HepG2 (cell line): ENCODE results near the gene SLC45A3.
A peak's percentile ranks its signal among the peaks of the same experiment; 100 is the strongest.

Source experiments
- CBX2 ChIP-seq, 2 experiments: fragments of 200-600 bp in 1 of 2; sonication (generic); formaldehyde crosslinking in 1 of 2; IDR thresholded peaks; 2 replicates each; pipeline versions ENCODE4 v1.7.0 to v1.8.1; 2018 to 2022; ENCODE audit warnings: low read depth in 2 of 2, low read length in 1 of 2, mild to moderate bottlenecking in 1 of 2, missing genetic modification reagents in 1 of 2
- HOXA9 ChIP-seq: sonication (generic); formaldehyde crosslinking; IDR thresholded peaks from 2 replicates; pipeline ENCODE4 v1.8.1; 2022; ENCODE audit warnings: missing genetic modification reagents, mild to moderate bottlenecking, moderate library complexity, borderline replicate concordance
- JUN ChIP-seq: sonication (generic); formaldehyde crosslinking; IDR thresholded peaks from 2 replicates; pipeline ENCODE4 v1.4.0; 2020; ENCODE audit warnings: mild to moderate bottlenecking, missing genetic modification reagents
- SMAD3 ChIP-seq: sonication (generic); formaldehyde crosslinking; IDR thresholded peaks from 2 replicates; pipeline ENCODE4 v1.4.0; 2020; ENCODE audit warnings: missing genetic modification reagents
- ZFP90 ChIP-seq: sonication (generic); formaldehyde crosslinking; IDR thresholded peaks from 2 replicates; pipeline ENCODE4 v1.8.0; 2022; ENCODE audit warnings: missing genetic modification reagents, mild to moderate bottlenecking, inconsistent platforms, borderline replicate concordance
- ZNF724P ChIP-seq: sonication (generic); formaldehyde crosslinking; IDR thresholded peaks from 2 replicates; pipeline ENCODE4 v1.8.0; 2022; ENCODE audit warnings: missing genetic modification reagents, borderline replicate concordance
- ZNF790 ChIP-seq: sonication (generic); formaldehyde crosslinking; IDR thresholded peaks from 2 replicates; pipeline ENCODE4 v1.8.0; 2022; ENCODE audit warnings: missing genetic modification reagents, mild to moderate bottlenecking, borderline replicate concordance
- TF ChIP-seq, protein P1 (sequence below): sonication (generic); formaldehyde crosslinking; IDR thresholded peaks from 2 replicates; pipeline ENCODE4 v1.5.0; 2020; ENCODE audit warnings: mild to moderate bottlenecking, missing genetic modification reagents
- TF ChIP-seq, protein P2 (sequence below): sonication (generic); formaldehyde crosslinking; IDR thresholded peaks from 2 replicates; pipeline ENCODE4 v1.5.0; 2020; ENCODE audit warnings: mild to moderate bottlenecking, missing genetic modification reagents, moderate library complexity
- TF ChIP-seq, protein P3 (sequence below): IDR thresholded peaks from 2 replicates; pipeline ENCODE4 v1.6.1; 2016
- TF ChIP-seq, protein P4 (sequence below): sonication (generic); formaldehyde crosslinking; IDR thresholded peaks from 2 replicates; pipeline ENCODE4 v1.9.0; 2022; ENCODE audit warnings: missing genetic modification reagents, mild to moderate bottlenecking, borderline replicate concordance
- TF ChIP-seq, protein P5 (sequence below): sonication (generic); formaldehyde crosslinking; IDR thresholded peaks from 2 replicates; pipeline ENCODE4 v1.4.0; 2020; ENCODE audit warnings: low read depth, missing genetic modification reagents

DNA sequence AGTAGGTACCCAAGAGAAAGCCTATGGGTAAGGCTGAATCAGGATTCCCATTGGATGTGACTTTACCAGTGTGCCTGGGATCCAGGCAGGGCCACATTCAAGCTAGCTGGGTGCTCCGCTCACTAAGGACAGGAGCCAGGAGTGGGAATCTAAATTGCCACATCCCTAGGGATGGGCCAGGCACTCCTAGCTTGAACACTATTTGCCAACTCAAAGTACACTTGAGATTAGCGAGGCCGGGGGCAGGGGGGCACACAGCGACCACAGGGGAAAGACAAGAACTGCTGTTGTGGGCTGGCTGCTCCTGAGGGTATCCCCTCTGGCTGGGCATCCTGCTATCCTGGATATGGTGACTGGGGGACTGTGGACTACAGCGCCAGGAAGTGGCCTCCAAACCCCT is 4.3 kb downstream of the SLC45A3 start:
- TF ChIP-seq, protein P1, sequence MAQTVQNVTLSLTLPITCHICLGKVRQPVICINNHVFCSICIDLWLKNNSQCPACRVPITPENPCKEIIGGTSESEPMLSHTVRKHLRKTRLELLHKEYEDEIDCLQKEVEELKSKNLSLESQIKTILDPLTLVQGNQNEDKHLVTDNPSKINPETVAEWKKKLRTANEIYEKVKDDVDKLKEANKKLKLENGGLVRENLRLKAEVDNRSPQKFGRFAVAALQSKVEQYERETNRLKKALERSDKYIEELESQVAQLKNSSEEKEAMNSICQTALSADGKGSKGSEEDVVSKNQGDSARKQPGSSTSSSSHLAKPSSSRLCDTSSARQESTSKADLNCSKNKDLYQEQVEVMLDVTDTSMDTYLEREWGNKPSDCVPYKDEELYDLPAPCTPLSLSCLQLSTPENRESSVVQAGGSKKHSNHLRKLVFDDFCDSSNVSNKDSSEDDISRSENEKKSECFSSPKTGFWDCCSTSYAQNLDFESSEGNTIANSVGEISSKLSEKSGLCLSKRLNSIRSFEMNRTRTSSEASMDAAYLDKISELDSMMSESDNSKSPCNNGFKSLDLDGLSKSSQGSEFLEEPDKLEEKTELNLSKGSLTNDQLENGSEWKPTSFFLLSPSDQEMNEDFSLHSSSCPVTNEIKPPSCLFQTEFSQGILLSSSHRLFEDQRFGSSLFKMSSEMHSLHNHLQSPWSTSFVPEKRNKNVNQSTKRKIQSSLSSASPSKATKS (CRISPR knock-in tag) = no peak
- TF ChIP-seq, protein P2, sequence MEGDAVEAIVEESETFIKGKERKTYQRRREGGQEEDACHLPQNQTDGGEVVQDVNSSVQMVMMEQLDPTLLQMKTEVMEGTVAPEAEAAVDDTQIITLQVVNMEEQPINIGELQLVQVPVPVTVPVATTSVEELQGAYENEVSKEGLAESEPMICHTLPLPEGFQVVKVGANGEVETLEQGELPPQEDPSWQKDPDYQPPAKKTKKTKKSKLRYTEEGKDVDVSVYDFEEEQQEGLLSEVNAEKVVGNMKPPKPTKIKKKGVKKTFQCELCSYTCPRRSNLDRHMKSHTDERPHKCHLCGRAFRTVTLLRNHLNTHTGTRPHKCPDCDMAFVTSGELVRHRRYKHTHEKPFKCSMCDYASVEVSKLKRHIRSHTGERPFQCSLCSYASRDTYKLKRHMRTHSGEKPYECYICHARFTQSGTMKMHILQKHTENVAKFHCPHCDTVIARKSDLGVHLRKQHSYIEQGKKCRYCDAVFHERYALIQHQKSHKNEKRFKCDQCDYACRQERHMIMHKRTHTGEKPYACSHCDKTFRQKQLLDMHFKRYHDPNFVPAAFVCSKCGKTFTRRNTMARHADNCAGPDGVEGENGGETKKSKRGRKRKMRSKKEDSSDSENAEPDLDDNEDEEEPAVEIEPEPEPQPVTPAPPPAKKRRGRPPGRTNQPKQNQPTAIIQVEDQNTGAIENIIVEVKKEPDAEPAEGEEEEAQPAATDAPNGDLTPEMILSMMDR (CRISPR knock-in tag) = peak; percentile 18; the same call in 1 of the 2 replicates
- TF ChIP-seq, protein P3, sequence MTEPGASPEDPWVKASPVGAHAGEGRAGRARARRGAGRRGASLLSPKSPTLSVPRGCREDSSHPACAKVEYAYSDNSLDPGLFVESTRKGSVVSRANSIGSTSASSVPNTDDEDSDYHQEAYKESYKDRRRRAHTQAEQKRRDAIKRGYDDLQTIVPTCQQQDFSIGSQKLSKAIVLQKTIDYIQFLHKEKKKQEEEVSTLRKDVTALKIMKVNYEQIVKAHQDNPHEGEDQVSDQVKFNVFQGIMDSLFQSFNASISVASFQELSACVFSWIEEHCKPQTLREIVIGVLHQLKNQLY (CRISPR knock-in tag) = no peak
- TF ChIP-seq, protein P4, sequence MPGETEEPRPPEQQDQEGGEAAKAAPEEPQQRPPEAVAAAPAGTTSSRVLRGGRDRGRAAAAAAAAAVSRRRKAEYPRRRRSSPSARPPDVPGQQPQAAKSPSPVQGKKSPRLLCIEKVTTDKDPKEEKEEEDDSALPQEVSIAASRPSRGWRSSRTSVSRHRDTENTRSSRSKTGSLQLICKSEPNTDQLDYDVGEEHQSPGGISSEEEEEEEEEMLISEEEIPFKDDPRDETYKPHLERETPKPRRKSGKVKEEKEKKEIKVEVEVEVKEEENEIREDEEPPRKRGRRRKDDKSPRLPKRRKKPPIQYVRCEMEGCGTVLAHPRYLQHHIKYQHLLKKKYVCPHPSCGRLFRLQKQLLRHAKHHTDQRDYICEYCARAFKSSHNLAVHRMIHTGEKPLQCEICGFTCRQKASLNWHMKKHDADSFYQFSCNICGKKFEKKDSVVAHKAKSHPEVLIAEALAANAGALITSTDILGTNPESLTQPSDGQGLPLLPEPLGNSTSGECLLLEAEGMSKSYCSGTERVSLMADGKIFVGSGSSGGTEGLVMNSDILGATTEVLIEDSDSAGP (CRISPR knock-in tag) = peak; percentile 42; the same call in 1 of the 2 replicates
- TF ChIP-seq ZNF724P (CRISPR knock-in tag) = no peak
- no peak for TF ChIP-seq HOXA9
- TF ChIP-seq JUN (CRISPR knock-in tag) = no peak
- TF ChIP-seq SMAD3 (CRISPR knock-in tag) = no peak
- TF ChIP-seq CBX2 (IDR thresholded peaks at IDR 0.05; ENCODE audit: low read depth, low read length) = no peak
- no peak for TF ChIP-seq CBX2 (CRISPR knock-in tag; IDR thresholded peaks at IDR 0.05; ENCODE audit: low read depth)
- TF ChIP-seq ZFP90 (CRISPR knock-in tag) = no peak
- TF ChIP-seq, protein P5, sequence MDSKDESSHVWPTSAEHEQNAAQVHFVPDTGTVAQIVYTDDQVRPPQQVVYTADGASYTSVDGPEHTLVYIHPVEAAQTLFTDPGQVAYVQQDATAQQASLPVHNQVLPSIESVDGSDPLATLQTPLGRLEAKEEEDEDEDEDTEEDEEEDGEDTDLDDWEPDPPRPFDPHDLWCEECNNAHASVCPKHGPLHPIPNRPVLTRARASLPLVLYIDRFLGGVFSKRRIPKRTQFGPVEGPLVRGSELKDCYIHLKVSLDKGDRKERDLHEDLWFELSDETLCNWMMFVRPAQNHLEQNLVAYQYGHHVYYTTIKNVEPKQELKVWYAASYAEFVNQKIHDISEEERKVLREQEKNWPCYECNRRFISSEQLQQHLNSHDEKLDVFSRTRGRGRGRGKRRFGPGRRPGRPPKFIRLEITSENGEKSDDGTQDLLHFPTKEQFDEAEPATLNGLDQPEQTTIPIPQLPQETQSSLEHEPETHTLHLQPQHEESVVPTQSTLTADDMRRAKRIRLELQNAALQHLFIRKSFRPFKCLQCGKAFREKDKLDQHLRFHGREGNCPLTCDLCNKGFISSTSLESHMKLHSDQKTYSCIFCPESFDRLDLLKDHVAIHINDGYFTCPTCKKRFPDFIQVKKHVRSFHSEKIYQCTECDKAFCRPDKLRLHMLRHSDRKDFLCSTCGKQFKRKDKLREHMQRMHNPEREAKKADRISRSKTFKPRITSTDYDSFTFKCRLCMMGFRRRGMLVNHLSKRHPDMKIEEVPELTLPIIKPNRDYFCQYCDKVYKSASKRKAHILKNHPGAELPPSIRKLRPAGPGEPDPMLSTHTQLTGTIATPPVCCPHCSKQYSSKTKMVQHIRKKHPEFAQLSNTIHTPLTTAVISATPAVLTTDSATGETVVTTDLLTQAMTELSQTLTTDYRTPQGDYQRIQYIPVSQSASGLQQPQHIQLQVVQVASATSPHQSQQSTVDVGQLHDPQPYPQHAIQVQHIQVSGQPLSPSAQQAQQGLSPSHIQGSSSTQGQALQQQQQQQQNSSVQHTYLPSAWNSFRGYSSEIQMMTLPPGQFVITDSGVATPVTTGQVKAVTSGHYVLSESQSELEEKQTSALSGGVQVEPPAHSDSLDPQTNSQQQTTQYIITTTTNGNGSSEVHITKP = no peak
- TF ChIP-seq ZNF790 (CRISPR knock-in tag) = no peak
